Karpas-422 (cell line): ENCODE data around the gene B4GALNT3. TPM values are rescaled to one million over a fixed set of nuclear protein-coding genes. Genes with fewer than 3 reads are reported as not detected.

Experiments
- DNase-seq: peaks from one replicate; pipeline ENCODE4 v3.0.0-alpha.2; 2015
- H2AFZ ChIP-seq: fragments of 200-600 bp; sonication (generic); 2 replicates; pipeline ENCODE4 v1.6.1; 2014; ENCODE audit warnings: antibody characterized with exemption, low read length, mixed read lengths
- H3K27ac ChIP-seq: fragments of 200-600 bp; sonication (generic); 2 replicates; pipeline ENCODE4 v1.5.1; 2014; ENCODE audit warnings: mild to moderate bottlenecking, low read length, moderate library complexity
- H3K27me3 ChIP-seq: fragments of 200-600 bp; sonication (generic); 2 replicates; pipeline ENCODE4 v1.6.1; 2014; ENCODE audit warnings: low read length, mixed read lengths
- H3K36me3 ChIP-seq: fragments of 200-600 bp; sonication (generic); 2 replicates; pipeline ENCODE4 v1.6.1; 2014; ENCODE audit warnings: low read length, mixed read lengths; ENCODE audit not compliant: insufficient read depth
- H3K4me1 ChIP-seq: fragments of 200-600 bp; sonication (generic); 2 replicates; pipeline ENCODE4 v1.6.1; 2014; ENCODE audit warnings: mild to moderate bottlenecking, low read length, mixed read lengths
- H3K4me2 ChIP-seq: fragments of 200-600 bp; sonication (generic); 2 replicates; pipeline ENCODE4 v1.6.1; 2014; ENCODE audit warnings: low read length, low read depth, mild to moderate bottlenecking; ENCODE audit not compliant: poor library complexity, severe bottlenecking
- H3K4me3 ChIP-seq: fragments of 200-600 bp; sonication (generic); 2 replicates; pipeline ENCODE4 v1.5.1; 2014; ENCODE audit warnings: mild to moderate bottlenecking, antibody characterized with exemption, low read length, mixed read lengths
- H3K79me2 ChIP-seq: fragments of 200-600 bp; sonication (generic); 2 replicates; pipeline ENCODE4 v1.6.1; 2014; ENCODE audit warnings: mild to moderate bottlenecking, low read length, mixed read lengths
- H3K9ac ChIP-seq: fragments of 200-600 bp; sonication (generic); 2 replicates; pipeline ENCODE4 v1.6.0; 2014; ENCODE audit warnings: low read length
- H3K9me2 ChIP-seq: fragments of 200-600 bp; sonication (generic), shearing (Covaris generic); replicated peaks from 2 replicates; pipeline ENCODE4 v1.6.0; 2014; ENCODE audit warnings: mild to moderate bottlenecking, low read length, moderate library complexity; ENCODE audit not compliant: insufficient read depth
- H3K9me3 ChIP-seq: fragments of 300-700, 200-600 bp; sonication (generic); 2 replicates; pipeline ENCODE4 v1.6.1; 2014; ENCODE audit warnings: low read length, mixed read lengths
- H4K20me1 ChIP-seq: fragments of 200-600 bp; sonication (generic); 2 replicates; pipeline ENCODE4 v1.6.1; 2014; ENCODE audit warnings: mild to moderate bottlenecking, antibody characterized with exemption, low read length, low read depth; ENCODE audit not compliant: insufficient read depth
- total RNA-seq: library from RNA; depleted of rRNA; stranded (reverse); fragments of >200 nt; shearing (Covaris generic); gene quantifications from 2 replicates; pipeline ENCODE4 v1.2.3, GENCODE V29; 2014; ENCODE audit warnings: low replicate concordance

Gene B4GALNT3
- total RNA-seq, 1 experiment from 2014 or later: 0.30 TPM

- H3K4me3 ChIP-seq: no peak overlapping the region
- peaks cover 10% of the 10 kb centered on the region for H3K9me3 ChIP-seq
- no peak overlapping the region for H2AFZ ChIP-seq
- no peaks in the 10 kb centered on the region for H3K4me1 ChIP-seq
- no peaks in the 10 kb centered on the region for H4K20me1 ChIP-seq
- H3K9ac ChIP-seq: no peak overlapping the region
- H3K9me2 ChIP-seq: no peaks in the 10 kb centered on the region
- H3K4me2 ChIP-seq: no peak overlapping the region
- DNase-seq: no peak
- no peak overlapping the region for H3K27ac ChIP-seq
- H3K36me3 ChIP-seq: no peaks in the 10 kb centered on the region; the same call in 1 of the 2 replicates
- no peaks in the 10 kb centered on the region; the same call in 1 of the 2 replicates for H3K27me3 ChIP-seq
- no peaks in the 10 kb centered on the region for H3K79me2 ChIP-seq
Observed at GRCh38 chr12:533718-534117, 74.0 kb downstream of the B4GALNT3 start.

- Histone ChIP-seq H3K9me2 (no peaks in the 10 kb centered on the region), H3K36me3 (no peaks in the 10 kb centered on the region; the same call in 1 of the 2 replicates)
- DNase-seq: no peak
Observed at GRCh38 chr12:534216-534615, 74.5 kb downstream of the B4GALNT3 start.

DNA sequence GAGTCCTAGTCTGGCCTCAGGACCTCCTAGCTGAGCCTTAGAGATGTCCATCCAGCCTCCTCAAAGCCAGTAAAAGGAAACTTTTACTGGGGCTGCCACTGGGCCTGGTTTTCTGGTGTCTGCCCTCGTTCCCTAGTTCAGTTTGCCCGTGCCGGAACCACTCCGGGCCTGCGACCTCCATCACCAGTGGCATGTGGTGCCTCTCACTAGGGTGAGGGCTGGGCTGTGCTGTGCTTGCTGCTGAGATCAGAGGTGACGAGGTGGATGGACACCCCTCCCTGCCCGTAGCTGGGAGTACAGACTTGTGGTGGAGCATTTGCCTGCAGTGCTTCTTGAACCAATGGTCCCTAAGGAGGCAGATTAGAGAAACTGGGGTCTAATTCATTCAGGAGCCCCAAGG lies 75.7 kb downstream of the B4GALNT3 start:
- Histone ChIP-seq H3K9me2 (no peaks in the 10 kb centered on the region), H3K36me3 (no peaks in the 10 kb centered on the region), H3K4me2 (no peak overlapping the region), H2AFZ (no peak overlapping the region), H3K9me3 (peaks cover 2% of the 10 kb centered on the region), H3K27ac (no peak overlapping the region), H3K9ac (no peak overlapping the region), H3K4me1 (no peaks in the 10 kb centered on the region), H3K4me3 (no peak overlapping the region), H3K79me2 (no peaks in the 10 kb centered on the region), H3K27me3 (no peaks in the 10 kb centered on the region; the same call in 1 of the 2 replicates), H4K20me1 (no peaks in the 10 kb centered on the region)
- no peak for DNase-seq

More at GRCh38 chr12:534216-534615, 74.5 kb downstream of the B4GALNT3 start:
- no peak overlapping the region for H3K4me3 ChIP-seq
- no peaks in the 10 kb centered on the region for H4K20me1 ChIP-seq
- H2AFZ ChIP-seq: no peak overlapping the region
- H3K27ac ChIP-seq: no peak overlapping the region
- no peaks in the 10 kb centered on the region; the same call in 1 of the 2 replicates for H3K27me3 ChIP-seq
- H3K9ac ChIP-seq: no peak overlapping the region
- peaks cover 8% of the 10 kb centered on the region for H3K9me3 ChIP-seq
- H3K4me1 ChIP-seq: no peaks in the 10 kb centered on the region
- no peak overlapping the region for H3K4me2 ChIP-seq
- no peaks in the 10 kb centered on the region for H3K79me2 ChIP-seq

GRCh38 chr12:536751-537245 lies 77.1 kb downstream of the B4GALNT3 start:
- no peaks in the 10 kb centered on the region for H3K9me3 ChIP-seq
- H3K9ac ChIP-seq: no peak overlapping the region
- no peak for DNase-seq

GRCh38 chr12:537772-538171 lies 78.0 kb downstream of the B4GALNT3 start:
- Histone ChIP-seq H3K36me3 (no peaks in the 10 kb centered on the region), H3K4me1 (no peaks in the 10 kb centered on the region), H3K9me3 (no peaks in the 10 kb centered on the region), H3K9me2 (no peaks in the 10 kb centered on the region), H3K9ac (no peak overlapping the region), H3K4me3 (no peak overlapping the region), H3K27me3 (no peaks in the 10 kb centered on the region), H4K20me1 (no peaks in the 10 kb centered on the region), H3K79me2 (no peaks in the 10 kb centered on the region), H3K27ac (no peak overlapping the region), H2AFZ (no peak overlapping the region), H3K4me2 (no peak overlapping the region)
- DNase-seq: no peak

More at GRCh38 chr12:536751-537245, 77.1 kb downstream of the B4GALNT3 start:
- no peaks in the 10 kb centered on the region for H3K9me2 ChIP-seq
- no peaks in the 10 kb centered on the region for H4K20me1 ChIP-seq
- H3K4me3 ChIP-seq: no peak overlapping the region
- no peak overlapping the region for H3K27ac ChIP-seq
- no peaks in the 10 kb centered on the region for H3K4me1 ChIP-seq
- H3K4me2 ChIP-seq: no peak overlapping the region
- no peaks in the 10 kb centered on the region for H3K79me2 ChIP-seq
- no peaks in the 10 kb centered on the region for H3K27me3 ChIP-seq
- H3K36me3 ChIP-seq: no peaks in the 10 kb centered on the region
- H2AFZ ChIP-seq: no peak overlapping the region

DNA sequence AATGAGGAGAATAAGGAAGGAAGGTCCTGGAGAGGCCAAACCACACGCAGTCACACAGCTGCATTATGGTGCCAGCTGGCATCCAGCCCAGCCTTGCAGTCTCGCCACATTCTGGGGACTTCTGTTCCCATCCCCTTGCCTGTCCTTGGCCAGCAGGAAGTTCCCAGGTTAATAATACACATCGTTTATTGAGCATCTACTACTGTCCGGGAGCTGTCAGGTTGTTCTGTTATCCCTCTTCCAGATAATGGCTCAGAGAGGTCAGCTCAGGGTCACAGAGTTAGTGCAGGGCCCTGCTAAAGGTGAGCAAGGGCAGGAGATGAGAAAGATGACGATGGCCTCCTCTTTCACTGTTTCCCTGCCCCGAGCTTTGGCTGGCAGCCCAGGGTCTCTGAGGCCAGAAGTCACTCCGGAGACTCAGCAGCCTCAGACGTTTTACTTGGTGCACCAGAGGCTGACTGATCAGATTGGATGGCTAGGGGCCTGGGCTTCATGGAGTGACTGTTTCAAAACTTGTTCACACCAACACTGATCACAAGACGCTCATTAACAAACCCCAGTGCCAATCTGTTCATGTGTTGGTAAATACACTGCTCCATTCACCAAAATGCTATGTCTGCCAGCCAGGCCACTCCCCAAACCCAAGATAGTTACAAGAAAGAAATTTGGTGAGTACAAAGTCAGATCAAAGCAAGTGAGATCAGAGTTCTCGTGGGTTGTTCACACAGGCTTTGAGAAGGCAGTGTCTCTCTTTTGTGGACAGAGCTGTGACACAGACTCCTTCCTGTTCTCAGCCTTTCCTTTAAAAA lies 79.2 kb downstream of the B4GALNT3 start:
- no peak overlapping the region for H2AFZ ChIP-seq
- H3K4me3 ChIP-seq: no peak overlapping the region
- H3K9me3 ChIP-seq: no peaks in the 10 kb centered on the region
- H3K27ac ChIP-seq: no peak overlapping the region
- H3K4me1 ChIP-seq: no peaks in the 10 kb centered on the region
- H3K79me2 ChIP-seq: no peaks in the 10 kb centered on the region
- no peaks in the 10 kb centered on the region for H3K36me3 ChIP-seq
- no peak for DNase-seq
- no peak overlapping the region for H3K4me2 ChIP-seq
- no peak overlapping the region for H3K9ac ChIP-seq
- H3K9me2 ChIP-seq: no peaks in the 10 kb centered on the region
- no peaks in the 10 kb centered on the region for H4K20me1 ChIP-seq
- no peaks in the 10 kb centered on the region for H3K27me3 ChIP-seq

DNA sequence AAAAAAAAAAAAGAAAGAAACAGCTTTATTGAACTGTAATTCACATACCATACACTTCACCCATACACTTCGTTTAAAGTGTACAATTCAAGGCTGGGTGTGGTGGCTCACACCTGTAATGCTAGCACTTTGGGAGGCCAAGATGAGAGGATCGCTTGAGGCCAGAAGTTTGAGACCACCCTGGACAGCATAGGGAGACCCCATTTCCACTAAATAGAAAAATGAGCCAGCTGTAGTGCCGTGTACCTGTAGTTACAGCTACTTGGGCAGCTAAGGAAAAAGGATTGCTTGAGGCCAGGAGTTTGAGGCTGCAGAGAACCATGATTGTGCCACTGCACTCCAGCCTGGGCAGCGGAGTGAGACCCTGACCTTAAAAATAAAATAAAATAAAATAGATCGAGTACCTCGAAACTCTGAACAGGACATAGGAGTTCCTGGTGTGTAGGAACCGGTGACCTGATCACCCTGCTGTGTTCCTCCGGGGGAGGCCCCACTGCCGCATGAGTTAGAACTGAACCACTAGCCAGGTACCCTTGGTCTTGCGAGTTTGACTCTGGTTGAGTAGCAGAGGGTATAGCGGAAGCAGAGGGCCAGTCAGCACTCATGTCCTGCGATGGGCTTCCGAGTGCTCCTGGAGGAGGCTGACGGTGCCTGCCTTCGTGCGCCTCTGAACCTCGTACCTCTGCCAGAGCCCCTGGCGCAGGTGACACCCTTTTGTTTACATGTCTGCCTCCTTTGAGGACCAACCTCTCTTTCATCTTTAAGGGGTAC lies 80.0 kb downstream of the B4GALNT3 start:
- H3K79me2 ChIP-seq: no peaks in the 10 kb centered on the region
- H3K27me3 ChIP-seq: no peaks in the 10 kb centered on the region
- no peak for DNase-seq
- H3K4me3 ChIP-seq: no peak overlapping the region
- no peaks in the 10 kb centered on the region for H3K9me2 ChIP-seq
- H3K4me2 ChIP-seq: no peak overlapping the region
- no peak overlapping the region for H2AFZ ChIP-seq
- no peaks in the 10 kb centered on the region for H3K9me3 ChIP-seq
- H4K20me1 ChIP-seq: no peaks in the 10 kb centered on the region
- no peaks in the 10 kb centered on the region for H3K36me3 ChIP-seq
- no peak overlapping the region for H3K9ac ChIP-seq
- no peaks in the 10 kb centered on the region for H3K4me1 ChIP-seq
- no peak overlapping the region for H3K27ac ChIP-seq

- H3K4me2 ChIP-seq: no peak overlapping the region
- no peaks in the 10 kb centered on the region for H3K36me3 ChIP-seq
Observed at GRCh38 chr12:541676-542324, 82.1 kb downstream of the B4GALNT3 start.

More at GRCh38 chr12:541676-542324, 82.1 kb downstream of the B4GALNT3 start:
- H3K4me3 ChIP-seq: no peak overlapping the region
- no peak overlapping the region for H2AFZ ChIP-seq
- H4K20me1 ChIP-seq: no peaks in the 10 kb centered on the region
- H3K9ac ChIP-seq: no peak overlapping the region
- DNase-seq: no peak
- H3K4me1 ChIP-seq: no peaks in the 10 kb centered on the region
- H3K9me2 ChIP-seq: no peaks in the 10 kb centered on the region
- H3K27ac ChIP-seq: no peak overlapping the region
- H3K79me2 ChIP-seq: no peaks in the 10 kb centered on the region
- H3K27me3 ChIP-seq: no peaks in the 10 kb centered on the region
- H3K9me3 ChIP-seq: no peaks in the 10 kb centered on the region
